GM12872 (cell line): ENCODE data around the gene CXXC5.

ENCODE experiments used
- CTCF ChIP-seq: IDR thresholded peaks from 3 replicates; pipeline ENCODE4 v1.5.1; 2011; ENCODE audit warnings: low read depth, mild to moderate bottlenecking, low read length, moderate library complexity; ENCODE audit not compliant: insufficient read depth

Gene CXXC5

GRCh38 chr5:139707445-139708003 is 59.4 kb downstream of the CXXC5 start:
- no peak for TF ChIP-seq CTCF

- TF ChIP-seq CTCF = no peak
Measured at GRCh38 chr5:139708434-139708861, 60.3 kb downstream of the CXXC5 start.

GRCh38 chr5:139708877-139709581 is 60.9 kb downstream of the CXXC5 start:
- no peak for TF ChIP-seq CTCF

GRCh38 chr5:139709582-139710318 is 61.6 kb downstream of the CXXC5 start:
- TF ChIP-seq CTCF = no peak

- TF ChIP-seq CTCF = no peak
Measured at GRCh38 chr5:139710319-139711066, 62.3 kb downstream of the CXXC5 start.

- TF ChIP-seq CTCF = peak; percentile 46
Measured at GRCh38 chr5:139711067-139711905, 63.1 kb downstream of the CXXC5 start.
